ENCODE results near the gene MAPK1IP1L. TPM values are rescaled to one million over a fixed set of nuclear protein-coding genes. Genes with fewer than 3 reads are reported as not detected.

The MAPK1IP1L gene
- total and polyA plus RNA-seq, 2 of the 13 experiments (the other 11 are each of a cell fraction or from before 2014, with no cell fraction given): 27.8 to 68.4 TPM

DNA sequence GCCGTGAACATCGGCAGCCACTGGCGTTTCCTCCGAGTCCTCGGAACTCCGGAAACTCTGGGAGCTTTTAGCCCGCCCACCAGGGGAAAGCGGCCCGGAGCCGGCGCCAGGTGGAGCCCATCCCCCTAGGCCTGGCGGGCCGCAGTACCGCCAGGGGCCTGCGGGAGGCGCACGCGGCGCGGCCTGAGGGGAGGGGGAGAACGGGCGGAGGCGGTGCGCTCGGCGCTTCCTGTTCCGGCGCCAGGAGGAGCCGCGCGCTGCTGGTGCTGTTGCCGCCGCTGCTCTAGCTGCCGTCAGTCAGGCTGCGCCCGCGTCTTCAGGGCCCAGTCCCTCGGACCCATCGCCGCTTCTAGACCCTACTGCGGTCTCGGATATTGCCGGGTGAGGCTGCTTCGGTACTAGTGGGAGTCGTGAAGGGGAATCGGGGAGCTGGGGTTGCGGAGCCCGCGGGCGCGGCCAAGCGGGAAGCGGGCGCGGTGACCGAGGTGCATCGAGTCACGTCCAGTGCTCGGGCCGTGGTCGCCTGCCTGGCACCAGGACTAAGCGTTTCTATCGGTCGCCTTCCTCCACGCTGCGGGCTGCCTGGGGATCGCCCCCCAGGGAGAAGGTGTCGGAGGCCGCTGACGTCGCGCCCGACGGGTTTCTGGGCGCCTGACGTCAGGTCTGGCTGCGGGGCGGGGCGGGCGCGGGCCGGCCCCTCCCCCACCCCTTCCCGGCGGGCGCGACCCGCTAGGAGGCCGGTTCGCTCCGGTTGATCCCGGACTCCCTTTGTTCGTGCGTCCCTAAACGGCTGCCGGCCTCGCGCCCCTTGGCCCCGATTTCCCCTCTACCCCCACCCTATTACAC is at the start of gene MAPK1IP1L (continued):
- TF ChIP-seq KDM4B (CRISPR knock-in tag; IDR thresholded peaks at IDR 0.05) (0 out of 2 replicates have a peak, but pooled peaks have one; percentile 57), ONECUT2 (CRISPR knock-in tag; IDR thresholded peaks at IDR 0.05) (no peak), RORA (CRISPR knock-in tag; IDR thresholded peaks at IDR 0.05) (no peak), KDM3A (CRISPR knock-in tag; IDR thresholded peaks at IDR 0.05; ENCODE audit: low read depth) (peak; percentile 95), MZF1 (CRISPR knock-in tag; IDR thresholded peaks at IDR 0.05; ENCODE audit: borderline replicate concordance) (peak; percentile 76; the same call in 1 of the 2 replicates), MIER3 (CRISPR knock-in tag; IDR thresholded peaks at IDR 0.05; ENCODE audit: borderline replicate concordance) (peak; percentile 87), RNF2 (conservative IDR thresholded peaks at IDR 0.05; ENCODE audit: low read depth) (no peak), NCOR1 (IDR thresholded peaks at IDR 0.05; ENCODE audit: borderline replicate concordance, low read length) (no peak), MEIS1 (CRISPR knock-in tag; IDR thresholded peaks at IDR 0.05; ENCODE audit: borderline replicate concordance) (peak; percentile 78; the same call in 1 of the 2 replicates), SRY (CRISPR knock-in tag; IDR thresholded peaks at IDR 0.05) (peak; percentile 96), ZNF317 (CRISPR knock-in tag; IDR thresholded peaks at IDR 0.05) (peak; percentile 51; the same call in 1 of the 2 replicates), NCOA2 (CRISPR knock-in tag; IDR thresholded peaks at IDR 0.05) (peak; percentile 49; the same call in 1 of the 2 replicates), PHF20 (CRISPR knock-in tag; IDR thresholded peaks at IDR 0.05) (peak; percentile 87), ZNF792 (CRISPR knock-in tag; IDR thresholded peaks at IDR 0.05) (peak; percentile 87), ZBTB8A (CRISPR knock-in tag; IDR thresholded peaks at IDR 0.05; ENCODE audit: borderline replicate concordance, low read depth) (no peak)
- TF ChIP-seq, protein P1, sequence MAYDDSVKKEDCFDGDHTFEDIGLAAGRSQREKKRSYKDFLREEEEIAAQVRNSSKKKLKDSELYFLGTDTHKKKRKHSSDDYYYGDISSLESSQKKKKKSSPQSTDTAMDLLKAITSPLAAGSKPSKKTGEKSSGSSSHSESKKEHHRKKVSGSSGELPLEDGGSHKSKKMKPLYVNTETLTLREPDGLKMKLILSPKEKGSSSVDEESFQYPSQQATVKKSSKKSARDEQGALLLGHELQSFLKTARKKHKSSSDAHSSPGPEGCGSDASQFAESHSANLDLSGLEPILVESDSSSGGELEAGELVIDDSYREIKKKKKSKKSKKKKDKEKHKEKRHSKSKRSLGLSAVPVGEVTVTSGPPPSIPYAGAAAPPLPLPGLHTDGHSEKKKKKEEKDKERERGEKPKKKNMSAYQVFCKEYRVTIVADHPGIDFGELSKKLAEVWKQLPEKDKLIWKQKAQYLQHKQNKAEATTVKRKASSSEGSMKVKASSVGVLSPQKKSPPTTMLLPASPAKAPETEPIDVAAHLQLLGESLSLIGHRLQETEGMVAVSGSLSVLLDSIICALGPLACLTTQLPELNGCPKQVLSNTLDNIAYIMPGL (CRISPR knock-in tag; IDR thresholded peaks at IDR 0.05; ENCODE audit: borderline replicate concordance in 1 of 2, low read depth in 1 of 2): peak; percentile 97 to 99
- TF ChIP-seq, protein P2, sequence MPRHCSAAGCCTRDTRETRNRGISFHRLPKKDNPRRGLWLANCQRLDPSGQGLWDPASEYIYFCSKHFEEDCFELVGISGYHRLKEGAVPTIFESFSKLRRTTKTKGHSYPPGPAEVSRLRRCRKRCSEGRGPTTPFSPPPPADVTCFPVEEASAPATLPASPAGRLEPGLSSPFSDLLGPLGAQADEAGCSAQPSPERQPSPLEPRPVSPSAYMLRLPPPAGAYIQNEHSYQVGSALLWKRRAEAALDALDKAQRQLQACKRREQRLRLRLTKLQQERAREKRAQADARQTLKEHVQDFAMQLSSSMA (CRISPR knock-in tag; IDR thresholded peaks at IDR 0.05): 0 out of 2 replicates have a peak, but pooled peaks have one; percentile 32
- TF ChIP-seq, protein P3, sequence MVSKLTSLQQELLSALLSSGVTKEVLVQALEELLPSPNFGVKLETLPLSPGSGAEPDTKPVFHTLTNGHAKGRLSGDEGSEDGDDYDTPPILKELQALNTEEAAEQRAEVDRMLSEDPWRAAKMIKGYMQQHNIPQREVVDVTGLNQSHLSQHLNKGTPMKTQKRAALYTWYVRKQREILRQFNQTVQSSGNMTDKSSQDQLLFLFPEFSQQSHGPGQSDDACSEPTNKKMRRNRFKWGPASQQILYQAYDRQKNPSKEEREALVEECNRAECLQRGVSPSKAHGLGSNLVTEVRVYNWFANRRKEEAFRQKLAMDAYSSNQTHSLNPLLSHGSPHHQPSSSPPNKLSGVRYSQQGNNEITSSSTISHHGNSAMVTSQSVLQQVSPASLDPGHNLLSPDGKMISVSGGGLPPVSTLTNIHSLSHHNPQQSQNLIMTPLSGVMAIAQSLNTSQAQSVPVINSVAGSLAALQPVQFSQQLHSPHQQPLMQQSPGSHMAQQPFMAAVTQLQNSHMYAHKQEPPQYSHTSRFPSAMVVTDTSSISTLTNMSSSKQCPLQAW (CRISPR knock-in tag; IDR thresholded peaks at IDR 0.05): peak; percentile 71
- TF ChIP-seq, protein P4, sequence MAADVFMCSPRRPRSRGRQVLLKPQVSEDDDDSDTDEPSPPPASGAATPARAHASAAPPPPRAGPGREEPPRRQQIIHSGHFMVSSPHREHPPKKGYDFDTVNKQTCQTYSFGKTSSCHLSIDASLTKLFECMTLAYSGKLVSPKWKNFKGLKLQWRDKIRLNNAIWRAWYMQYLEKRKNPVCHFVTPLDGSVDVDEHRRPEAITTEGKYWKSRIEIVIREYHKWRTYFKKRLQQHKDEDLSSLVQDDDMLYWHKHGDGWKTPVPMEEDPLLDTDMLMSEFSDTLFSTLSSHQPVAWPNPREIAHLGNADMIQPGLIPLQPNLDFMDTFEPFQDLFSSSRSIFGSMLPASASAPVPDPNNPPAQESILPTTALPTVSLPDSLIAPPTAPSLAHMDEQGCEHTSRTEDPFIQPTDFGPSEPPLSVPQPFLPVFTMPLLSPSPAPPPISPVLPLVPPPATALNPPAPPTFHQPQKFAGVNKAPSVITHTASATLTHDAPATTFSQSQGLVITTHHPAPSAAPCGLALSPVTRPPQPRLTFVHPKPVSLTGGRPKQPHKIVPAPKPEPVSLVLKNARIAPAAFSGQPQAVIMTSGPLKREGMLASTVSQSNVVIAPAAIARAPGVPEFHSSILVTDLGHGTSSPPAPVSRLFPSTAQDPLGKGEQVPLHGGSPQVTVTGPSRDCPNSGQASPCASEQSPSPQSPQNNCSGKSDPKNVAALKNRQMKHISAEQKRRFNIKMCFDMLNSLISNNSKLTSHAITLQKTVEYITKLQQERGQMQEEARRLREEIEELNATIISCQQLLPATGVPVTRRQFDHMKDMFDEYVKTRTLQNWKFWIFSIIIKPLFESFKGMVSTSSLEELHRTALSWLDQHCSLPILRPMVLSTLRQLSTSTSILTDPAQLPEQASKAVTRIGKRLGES (CRISPR knock-in tag; IDR thresholded peaks at IDR 0.05; ENCODE audit: borderline replicate concordance): no peak
- TF ChIP-seq, protein P5, sequence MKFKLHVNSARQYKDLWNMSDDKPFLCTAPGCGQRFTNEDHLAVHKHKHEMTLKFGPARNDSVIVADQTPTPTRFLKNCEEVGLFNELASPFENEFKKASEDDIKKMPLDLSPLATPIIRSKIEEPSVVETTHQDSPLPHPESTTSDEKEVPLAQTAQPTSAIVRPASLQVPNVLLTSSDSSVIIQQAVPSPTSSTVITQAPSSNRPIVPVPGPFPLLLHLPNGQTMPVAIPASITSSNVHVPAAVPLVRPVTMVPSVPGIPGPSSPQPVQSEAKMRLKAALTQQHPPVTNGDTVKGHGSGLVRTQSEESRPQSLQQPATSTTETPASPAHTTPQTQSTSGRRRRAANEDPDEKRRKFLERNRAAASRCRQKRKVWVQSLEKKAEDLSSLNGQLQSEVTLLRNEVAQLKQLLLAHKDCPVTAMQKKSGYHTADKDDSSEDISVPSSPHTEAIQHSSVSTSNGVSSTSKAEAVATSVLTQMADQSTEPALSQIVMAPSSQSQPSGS (CRISPR knock-in tag; IDR thresholded peaks at IDR 0.05): no peak; the same call in none of the 2 replicates

All from HepG2 (cell line).